Calu3 (cell line): ENCODE data around the gene WDR64. TPM values are rescaled to one million over a fixed set of nuclear protein-coding genes. Genes with fewer than 3 reads are reported as not detected.

ENCODE experiments used
- BruUV-seq: library from RNA; stranded (reverse); fragments of 400-500 nt; replicated peaks from 2 replicates; lab custom pipeline; 2021; lab: Mats Ljungman, UMichigan
- CTCF ChIA-PET: fragments of 300-600 bp; sonication (Branson Sonifier 250); formaldehyde crosslinking; loops from one replicate; lab custom pipeline; 2022; ENCODE audit warnings: antibody characterized with exemption; lab: Charles Lee
- DNase-seq: peaks from one replicate; pipeline ENCODE4 v3.0.0; 2022
- H3K27ac Mint-ChIP-seq: one replicate; pipeline ENCODE4 v1.8.0; 2022; ENCODE audit warnings: mixed read lengths; ENCODE audit not compliant: unreplicated experiment
- H3K27me3 Mint-ChIP-seq: one replicate; pipeline ENCODE4 v1.8.0; 2022; ENCODE audit warnings: mixed read lengths; ENCODE audit not compliant: unreplicated experiment
- H3K36me3 Mint-ChIP-seq: one replicate; pipeline ENCODE4 v1.8.0; 2022; ENCODE audit warnings: mild to moderate bottlenecking, moderate library complexity, mixed read lengths; ENCODE audit not compliant: insufficient read depth, unreplicated experiment
- H3K4me1 Mint-ChIP-seq: one replicate; pipeline ENCODE4 v1.8.0; 2022; ENCODE audit warnings: mild to moderate bottlenecking, low read depth, mixed read lengths; ENCODE audit not compliant: unreplicated experiment
- H3K4me3 Mint-ChIP-seq: one replicate; pipeline ENCODE4 v1.8.0; 2022; ENCODE audit warnings: mild to moderate bottlenecking, low read depth, moderate library complexity, mixed read lengths; ENCODE audit not compliant: unreplicated experiment
- H3K9me3 Mint-ChIP-seq: one replicate; pipeline ENCODE4 v1.8.0; 2022; ENCODE audit warnings: low read depth, mixed read lengths; ENCODE audit not compliant: unreplicated experiment
- intact Hi-C: fragments of 100-400 bp; cut with micrococcal nuclease; formaldehyde crosslinking; loops from one replicate; pipeline ENCODE4 v1.10.0; 2022; ENCODE audit not compliant: unreplicated experiment
- total RNA-seq: library from RNA; stranded (reverse); gene quantifications from 2 replicates; pipeline ENCODE4 v1.2.3, GENCODE V29; 2022
- TF ChIP-seq, protein P1 (sequence below): fragments of 200-600 bp; IDR thresholded peaks from one replicate; pipeline ENCODE4 v1.8.0; 2022; ENCODE audit warnings: antibody characterized with exemption; ENCODE audit not compliant: unreplicated experiment

The WDR64 gene
- total RNA-seq, 1 experiment from 2014 or later = not detected

DNA sequence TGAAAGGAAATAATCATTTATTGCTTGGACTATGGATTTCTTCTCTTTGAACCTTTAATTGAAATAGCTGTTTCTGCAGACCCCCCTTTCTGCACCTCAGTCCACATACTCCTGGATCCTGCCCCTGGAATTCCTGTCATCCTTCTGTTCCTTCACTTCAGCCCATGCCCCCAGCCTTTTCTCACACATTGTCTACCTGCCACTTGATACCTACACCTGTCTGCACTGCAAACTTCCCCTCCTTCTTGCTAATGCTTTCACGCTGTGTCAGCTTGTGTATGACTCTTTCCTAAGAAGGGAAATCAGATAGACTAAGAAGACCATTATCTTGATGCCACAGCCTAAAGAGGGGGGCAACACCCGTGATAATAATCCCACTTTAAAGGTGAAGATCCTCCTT lies 115.7 kb downstream of the WDR64 start:
- Mint-ChIP-seq H3K4me1 (no peaks in the 10 kb centered on the region), H3K9me3 (no peaks in the 10 kb centered on the region), H3K36me3 (no peaks in the 10 kb centered on the region), H3K27ac (no peak overlapping the region), H3K4me3 (no peak overlapping the region), H3K27me3 (peaks cover 17% of the 10 kb centered on the region)
- TF ChIP-seq, protein P1, sequence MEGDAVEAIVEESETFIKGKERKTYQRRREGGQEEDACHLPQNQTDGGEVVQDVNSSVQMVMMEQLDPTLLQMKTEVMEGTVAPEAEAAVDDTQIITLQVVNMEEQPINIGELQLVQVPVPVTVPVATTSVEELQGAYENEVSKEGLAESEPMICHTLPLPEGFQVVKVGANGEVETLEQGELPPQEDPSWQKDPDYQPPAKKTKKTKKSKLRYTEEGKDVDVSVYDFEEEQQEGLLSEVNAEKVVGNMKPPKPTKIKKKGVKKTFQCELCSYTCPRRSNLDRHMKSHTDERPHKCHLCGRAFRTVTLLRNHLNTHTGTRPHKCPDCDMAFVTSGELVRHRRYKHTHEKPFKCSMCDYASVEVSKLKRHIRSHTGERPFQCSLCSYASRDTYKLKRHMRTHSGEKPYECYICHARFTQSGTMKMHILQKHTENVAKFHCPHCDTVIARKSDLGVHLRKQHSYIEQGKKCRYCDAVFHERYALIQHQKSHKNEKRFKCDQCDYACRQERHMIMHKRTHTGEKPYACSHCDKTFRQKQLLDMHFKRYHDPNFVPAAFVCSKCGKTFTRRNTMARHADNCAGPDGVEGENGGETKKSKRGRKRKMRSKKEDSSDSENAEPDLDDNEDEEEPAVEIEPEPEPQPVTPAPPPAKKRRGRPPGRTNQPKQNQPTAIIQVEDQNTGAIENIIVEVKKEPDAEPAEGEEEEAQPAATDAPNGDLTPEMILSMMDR = no peak
- intact Hi-C loops = no loop called here
- CTCF ChIA-PET = no interaction called here
- DNase-seq = no peak
- BruUV-seq = no TSS peak

DNA sequence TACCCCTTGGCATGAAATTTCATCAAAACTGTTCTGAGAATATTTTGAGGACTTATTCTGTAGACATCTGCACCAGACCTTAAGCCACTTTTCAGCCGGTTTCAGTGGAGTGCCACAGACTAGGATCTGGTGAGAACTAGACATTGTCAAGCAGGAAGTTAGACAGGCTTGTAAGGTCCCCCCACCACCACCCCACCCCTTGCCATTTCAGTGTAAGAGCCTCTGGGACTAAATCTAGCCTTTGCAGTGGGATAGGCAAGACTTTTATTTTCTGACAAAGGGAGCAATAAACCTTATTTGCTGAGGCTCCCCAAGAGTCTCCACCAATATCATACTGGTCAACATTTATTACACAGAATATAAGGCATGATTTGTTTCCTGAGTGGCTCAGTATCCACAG lies 118.0 kb downstream of the WDR64 start:
- DNase-seq = no peak
- no TSS peak for BruUV-seq
- no peak overlapping the region for H3K4me3 Mint-ChIP-seq
- peaks cover 17% of the 10 kb centered on the region for H3K27me3 Mint-ChIP-seq
- no peaks in the 10 kb centered on the region for H3K36me3 Mint-ChIP-seq
- intact Hi-C loops = no loop called here
- no peaks in the 10 kb centered on the region for H3K4me1 Mint-ChIP-seq
- CTCF ChIA-PET = no interaction called here
- H3K27ac Mint-ChIP-seq = no peak overlapping the region
- no peaks in the 10 kb centered on the region for H3K9me3 Mint-ChIP-seq
- TF ChIP-seq, protein P1 = no peak

DNA sequence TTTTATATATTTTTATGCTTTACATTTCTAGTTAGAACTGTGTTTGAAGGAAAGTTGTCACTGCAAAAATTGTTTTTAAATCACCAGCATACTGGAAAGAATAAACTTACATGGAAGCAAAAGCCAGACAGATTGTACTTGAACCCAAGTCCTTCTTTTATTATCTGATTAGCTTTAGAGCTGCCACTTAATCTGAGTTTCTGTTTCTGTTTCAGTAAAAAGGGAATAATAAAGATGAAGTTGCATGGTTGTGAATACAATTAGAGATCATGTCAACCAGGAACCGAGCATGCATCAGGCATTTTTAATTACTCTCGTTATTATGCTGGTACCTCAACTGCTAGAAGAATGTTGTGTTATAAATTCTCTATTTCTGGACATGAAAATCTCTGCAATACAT lies 119.0 kb downstream of the WDR64 start:
- no peak for DNase-seq
- intact Hi-C loops = no loop called here
- H3K4me1 Mint-ChIP-seq = no peaks in the 10 kb centered on the region
- no peaks in the 10 kb centered on the region for H3K9me3 Mint-ChIP-seq
- TF ChIP-seq, protein P1 = no peak
- H3K27me3 Mint-ChIP-seq = peaks cover 15% of the 10 kb centered on the region
- no peaks in the 10 kb centered on the region for H3K36me3 Mint-ChIP-seq
- H3K27ac Mint-ChIP-seq = no peak overlapping the region
- BruUV-seq = no TSS peak
- no peak overlapping the region for H3K4me3 Mint-ChIP-seq
- CTCF ChIA-PET = no interaction called here

DNA sequence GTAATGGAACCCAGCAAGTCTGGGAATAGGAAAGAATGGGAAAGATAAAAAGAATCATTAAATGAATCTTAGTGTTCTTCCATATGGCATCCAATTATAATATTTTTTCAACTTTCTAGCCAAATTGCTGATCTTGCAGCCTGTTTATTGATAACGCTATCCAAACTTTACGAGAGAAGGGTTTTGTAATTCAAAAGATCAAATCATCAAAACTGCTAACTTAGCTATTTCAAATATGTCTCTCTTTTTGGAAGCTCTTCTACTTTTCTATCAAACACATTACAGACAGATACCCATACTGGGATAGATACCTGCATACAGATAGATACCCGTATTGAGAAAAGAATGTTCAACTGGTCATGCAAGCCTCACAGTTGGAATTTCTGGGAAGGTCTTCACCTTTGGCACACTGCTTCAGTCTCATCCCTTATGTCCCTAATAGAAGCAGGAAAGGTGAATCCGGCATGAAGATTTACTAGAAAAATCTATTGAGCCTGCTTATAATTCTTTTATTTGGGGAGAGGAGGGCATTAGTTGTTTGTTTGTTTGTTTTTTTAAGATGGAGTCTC lies 120.9 kb downstream of the WDR64 start:
- TF ChIP-seq, protein P1 = no peak
- CTCF ChIA-PET = interaction anchor here (0.6 kb wide), 1 partner anchor 24 kb away, joined by 5 read pairs; no protein-coding TSS in a partner anchor
- H3K4me3 Mint-ChIP-seq = no peak overlapping the region
- H3K36me3 Mint-ChIP-seq = no peaks in the 10 kb centered on the region
- no peaks in the 10 kb centered on the region for H3K27me3 Mint-ChIP-seq
- intact Hi-C loops = no loop called here
- no TSS peak for BruUV-seq
- no peaks in the 10 kb centered on the region for H3K4me1 Mint-ChIP-seq
- DNase-seq = no peak
- no peaks in the 10 kb centered on the region for H3K9me3 Mint-ChIP-seq
- H3K27ac Mint-ChIP-seq = no peak overlapping the region
